Astrocyte (in vitro differentiated cells and primary cell): ENCODE results near the gene TLE1. TPM values are rescaled to one million over a fixed set of nuclear protein-coding genes. Genes with fewer than 3 reads are reported as not detected.

ENCODE experiments used
- DNase-seq: peaks from one replicate; pipeline ENCODE4 v3.0.0-alpha.2; 2010; ENCODE audit warnings: low read depth
- FAIRE-seq: peaks from 2 replicates; lab custom pipeline; 2011; peaks lifted over from hg19 to GRCh38; lab: Jason Lieb, UNC
- H2AFZ ChIP-seq: 2 replicates; pipeline ENCODE4 v1.6.0; 2012; ENCODE audit warnings: low read depth, low read length, inconsistent platforms
- H3K27ac ChIP-seq: 2 replicates; pipeline ENCODE4 v1.5.1; 2011; ENCODE audit warnings: low read depth, low read length, inconsistent platforms
- H3K27me3 ChIP-seq: 2 replicates; pipeline ENCODE4 v1.6.0; 2011; ENCODE audit warnings: low read length, inconsistent platforms; ENCODE audit not compliant: insufficient read depth
- H3K36me3 ChIP-seq: 2 replicates; pipeline ENCODE4 v1.5.1; 2011; ENCODE audit warnings: low read length, inconsistent platforms; ENCODE audit not compliant: insufficient read depth
- H3K4me1 ChIP-seq: 2 replicates; pipeline ENCODE4 v1.5.1; 2011; ENCODE audit warnings: low read length, inconsistent platforms; ENCODE audit not compliant: insufficient read depth
- H3K4me2 ChIP-seq: 2 replicates; pipeline ENCODE4 v1.6.0; 2012; ENCODE audit warnings: low read length, inconsistent platforms
- H3K4me3 ChIP-seq: 2 replicates; pipeline ENCODE4 v1.5.1; 2011; ENCODE audit warnings: low read depth, mild to moderate bottlenecking, low read length, inconsistent platforms; ENCODE audit not compliant: insufficient read depth
- H3K79me2 ChIP-seq: 2 replicates; pipeline ENCODE4 v1.6.0; 2012; ENCODE audit warnings: mild to moderate bottlenecking, low read length, inconsistent platforms; ENCODE audit not compliant: insufficient read depth
- H3K9ac ChIP-seq: 2 replicates; pipeline ENCODE4 v1.6.0; 2012; ENCODE audit warnings: mild to moderate bottlenecking, low read length, inconsistent platforms
- H3K9me3 ChIP-seq: 2 replicates; pipeline ENCODE4 v1.5.1; 2012; ENCODE audit warnings: low read depth, mild to moderate bottlenecking, low read length, inconsistent platforms; ENCODE audit not compliant: insufficient read depth
- H4K20me1 ChIP-seq: 2 replicates; pipeline ENCODE4 v1.6.0; 2012; ENCODE audit warnings: low read length, inconsistent platforms; ENCODE audit not compliant: insufficient read depth
- H3K27ac Mint-ChIP-seq: one replicate; pipeline ENCODE4 v1.8.0; 2021; ENCODE audit warnings: mild to moderate bottlenecking, mixed read lengths; ENCODE audit not compliant: unreplicated experiment
- H3K27me3 Mint-ChIP-seq: one replicate; pipeline ENCODE4 v1.8.0; 2021; ENCODE audit warnings: low read depth, mixed read lengths; ENCODE audit not compliant: unreplicated experiment
- H3K36me3 Mint-ChIP-seq: one replicate; pipeline ENCODE4 v1.8.0; 2021; ENCODE audit warnings: low read depth, mixed read lengths; ENCODE audit not compliant: unreplicated experiment
- H3K4me1 Mint-ChIP-seq: one replicate; pipeline ENCODE4 v1.8.0; 2021; ENCODE audit warnings: low read depth, mixed read lengths; ENCODE audit not compliant: unreplicated experiment
- H3K4me3 Mint-ChIP-seq: one replicate; pipeline ENCODE4 v1.8.0; 2021; ENCODE audit warnings: mild to moderate bottlenecking, moderate library complexity, mixed read lengths; ENCODE audit not compliant: unreplicated experiment
- H3K9me3 Mint-ChIP-seq: one replicate; pipeline ENCODE4 v1.8.0; 2021; ENCODE audit warnings: mild to moderate bottlenecking, mixed read lengths; ENCODE audit not compliant: unreplicated experiment
- CTCF ChIP-seq: IDR thresholded peaks from 2 replicates; pipeline ENCODE4 v1.5.1; 2011; ENCODE audit warnings: low read depth, mild to moderate bottlenecking, inconsistent platforms, low read length, moderate library complexity; ENCODE audit not compliant: insufficient read depth
- EZH2 ChIP-seq: IDR thresholded peaks from 2 replicates; pipeline ENCODE4 v1.6.1; 2012; ENCODE audit warnings: mild to moderate bottlenecking, low read length, inconsistent platforms; ENCODE audit not compliant: insufficient read depth
- total RNA-seq: library from RNA; stranded (reverse); gene quantifications from 2 replicates; pipeline ENCODE4 v1.2.1, GENCODE V29; 2021

TLE1 gene
- total RNA-seq, 1 donor from 2014 or later = 29.6 TPM

- H3K36me3 Mint-ChIP-seq = no peaks in the 10 kb centered on the region
- no peaks in the 10 kb centered on the region for H3K9me3 Mint-ChIP-seq
- FAIRE-seq = peak; percentile 98
- Histone ChIP-seq H3K4me1 (peaks cover 46% of the 10 kb centered on the region), H3K36me3 (no peaks in the 10 kb centered on the region), H3K4me3 (no peak overlapping the region), H3K79me2 (no peaks in the 10 kb centered on the region), H3K4me2 (peak overlapping the region; percentile 69), H4K20me1 (no peaks in the 10 kb centered on the region), H3K27ac (peak overlapping the region; percentile 77), H2AFZ (peak overlapping the region; percentile 7), H3K9me3 (no peaks in the 10 kb centered on the region), H3K9ac (peak overlapping the region; percentile 34), H3K27me3 (no peaks in the 10 kb centered on the region)
- no peak overlapping the region for H3K4me3 Mint-ChIP-seq
- peak overlapping the region; percentile 95 for H3K27ac Mint-ChIP-seq
- H3K27me3 Mint-ChIP-seq = no peaks in the 10 kb centered on the region
- DNase-seq = peak; percentile 97
- no peak for TF ChIP-seq EZH2
- no peak for TF ChIP-seq CTCF
- H3K4me1 Mint-ChIP-seq = peaks cover 63% of the 10 kb centered on the region
Measured at GRCh38 chr9:81559709-81560108, 129.6 kb downstream of the TLE1 start.

GRCh38 chr9:81559197-81559596 is 130.2 kb downstream of the TLE1 start:
- Histone ChIP-seq H3K4me2 (peak overlapping the region; percentile 69), H3K27ac (peak overlapping the region; percentile 77)
- TF ChIP-seq EZH2 (no peak), CTCF (no peak)

GRCh38 chr9:81558091-81558830 is 131.1 kb downstream of the TLE1 start:
- H3K36me3 Mint-ChIP-seq = no peaks in the 10 kb centered on the region
- peaks cover 60% of the 10 kb centered on the region for H3K4me1 Mint-ChIP-seq
- TF ChIP-seq EZH2 (no peak), CTCF (no peak)
- H3K4me3 ChIP-seq = no peak overlapping the region
- FAIRE-seq (no peak), DNase-seq (peak; percentile 96)
- no peak overlapping the region for H3K4me3 Mint-ChIP-seq
- peak overlapping the region; percentile 95 for H3K27ac Mint-ChIP-seq
- H3K9me3 Mint-ChIP-seq = no peaks in the 10 kb centered on the region
- H3K36me3 ChIP-seq = no peaks in the 10 kb centered on the region
- no peaks in the 10 kb centered on the region for H3K79me2 ChIP-seq
- H3K27me3 Mint-ChIP-seq = no peaks in the 10 kb centered on the region
- peaks cover 45% of the 10 kb centered on the region for H3K4me1 ChIP-seq
- H3K9me3 ChIP-seq = no peaks in the 10 kb centered on the region
- no peaks in the 10 kb centered on the region for H4K20me1 ChIP-seq
- H3K4me2 ChIP-seq = peak overlapping the region; percentile 69
- H2AFZ ChIP-seq = no peak overlapping the region
- H3K27me3 ChIP-seq = no peaks in the 10 kb centered on the region
- peak overlapping the region; percentile 77 for H3K27ac ChIP-seq
- H3K9ac ChIP-seq = no peak overlapping the region

More at GRCh38 chr9:81559197-81559596, 130.2 kb downstream of the TLE1 start:
- H4K20me1 ChIP-seq = no peaks in the 10 kb centered on the region
- no peaks in the 10 kb centered on the region for H3K36me3 ChIP-seq
- H3K27ac Mint-ChIP-seq = peak overlapping the region; percentile 95
- no peaks in the 10 kb centered on the region for H3K27me3 ChIP-seq
- peak overlapping the region; percentile 6 for H3K9ac ChIP-seq
- H3K9me3 Mint-ChIP-seq = no peaks in the 10 kb centered on the region
- H3K4me3 ChIP-seq = no peak overlapping the region
- H3K4me1 Mint-ChIP-seq = peaks cover 63% of the 10 kb centered on the region
- FAIRE-seq = no peak
- no peak overlapping the region for H3K4me3 Mint-ChIP-seq
- no peaks in the 10 kb centered on the region for H3K79me2 ChIP-seq
- H3K36me3 Mint-ChIP-seq = no peaks in the 10 kb centered on the region
- DNase-seq = no peak
- H3K27me3 Mint-ChIP-seq = no peaks in the 10 kb centered on the region
- H3K9me3 ChIP-seq = no peaks in the 10 kb centered on the region
- H3K4me1 ChIP-seq = peaks cover 46% of the 10 kb centered on the region
- no peak overlapping the region for H2AFZ ChIP-seq
